Inflammatory macrophage (primary cell): ENCODE results near the gene KCNMA1.

Experiments
- DNase-seq, 2 donors: peaks; one replicate each; pipeline ENCODE4 v3.0.0-alpha.2; 2020 to 2022

The KCNMA1 gene

GRCh38 chr10:77631241-77631640 lies 6.4 kb downstream of the KCNMA1 start:
- no peak for DNase-seq

- no peak for DNase-seq
Observed at GRCh38 chr10:77630507-77630848, 7.1 kb downstream of the KCNMA1 start.

- DNase-seq: peak in 1 of 2 donors; percentile 16
Observed at GRCh38 chr10:77629775-77630506, 7.7 kb downstream of the KCNMA1 start.

- no peak for DNase-seq
Observed at GRCh38 chr10:77628906-77629730, 8.5 kb downstream of the KCNMA1 start.

- no peak for DNase-seq
Observed at GRCh38 chr10:77626266-77626935, 11.2 kb downstream of the KCNMA1 start.

- peak; percentile 25 to 40 for DNase-seq
Observed at GRCh38 chr10:77625379-77625778, 12.2 kb downstream of the KCNMA1 start.

- DNase-seq: peak; percentile 58 to 62
Observed at GRCh38 chr10:77622889-77623291, 14.7 kb downstream of the KCNMA1 start.

GRCh38 chr10:77620731-77621130 lies 16.9 kb downstream of the KCNMA1 start:
- DNase-seq: peak; percentile 39 to 44

GRCh38 chr10:77619964-77620703 lies 17.5 kb downstream of the KCNMA1 start:
- DNase-seq: no peak

GRCh38 chr10:77618117-77618516 lies 19.5 kb downstream of the KCNMA1 start:
- no peak for DNase-seq

GRCh38 chr10:77616766-77617165 lies 20.8 kb downstream of the KCNMA1 start:
- no peak for DNase-seq

- DNase-seq: no peak
Observed at GRCh38 chr10:77614778-77615625, 22.6 kb downstream of the KCNMA1 start.

GRCh38 chr10:77613476-77614130 lies 24.0 kb downstream of the KCNMA1 start:
- peak in 1 of 2 donors; percentile 20 for DNase-seq

GRCh38 chr10:77611670-77612069 lies 25.9 kb downstream of the KCNMA1 start:
- no peak for DNase-seq

- no peak for DNase-seq
Observed at GRCh38 chr10:77611221-77611620, 26.4 kb downstream of the KCNMA1 start.

GRCh38 chr10:77609781-77610272 lies 27.8 kb downstream of the KCNMA1 start:
- DNase-seq: peak in 1 of 2 donors; percentile 60

- no peak for DNase-seq
Observed at GRCh38 chr10:77608281-77608680, 29.3 kb downstream of the KCNMA1 start.

GRCh38 chr10:77606751-77607150 lies 30.9 kb downstream of the KCNMA1 start:
- no peak for DNase-seq

GRCh38 chr10:77605466-77605865 lies 32.1 kb downstream of the KCNMA1 start:
- peak in 1 of 2 donors; percentile 23 for DNase-seq

GRCh38 chr10:77604941-77605351 lies 32.7 kb downstream of the KCNMA1 start:
- DNase-seq: no peak

GRCh38 chr10:77604063-77604462 lies 33.5 kb downstream of the KCNMA1 start:
- no peak for DNase-seq
